HepG2 (cell line): Measurements from ENCODE around the gene EPHX1. TPM values are rescaled to one million over a fixed set of nuclear protein-coding genes. Genes with fewer than 3 reads are reported as not detected.

ENCODE experiments used
- ATF5 ChIP-seq: sonication (generic); formaldehyde crosslinking; IDR thresholded peaks from 2 replicates; pipeline ENCODE4 v1.4.0; 2020; ENCODE audit warnings: mild to moderate bottlenecking, low read depth, missing genetic modification reagents
- ATF6 ChIP-seq: sonication (generic); formaldehyde crosslinking; conservative IDR thresholded peaks from 2 replicates; pipeline ENCODE4 v1.4.0; 2020; ENCODE audit warnings: missing genetic modification reagents
- CEBPB ChIP-seq: IDR thresholded peaks from 2 replicates; pipeline ENCODE4 v1.6.1; 2011; ENCODE audit warnings: low read depth, low read length, improper control_type of control experiment, borderline replicate concordance
- HNRNPUL1 ChIP-seq: fragments of 200-400 bp; formaldehyde crosslinking; IDR thresholded peaks from 2 replicates; pipeline ENCODE4 v1.6.1; 2017; ENCODE audit warnings: low read depth, mild to moderate bottlenecking, low read length, moderate library complexity
- LCORL ChIP-seq, 2 experiments: fragments of 450-650 bp in 1 of 2; sonication (generic) in 1 of 2; formaldehyde crosslinking in 1 of 2; IDR thresholded peaks; 2 replicates each; pipeline versions ENCODE4 v1.5.0 to v1.6.1; 2017 to 2020; ENCODE audit warnings: antibody characterized with exemption in 1 of 2, missing genetic modification reagents in 1 of 2
- MTF2 ChIP-seq: sonication (generic); formaldehyde crosslinking; IDR thresholded peaks from 2 replicates; pipeline ENCODE4 v1.5.0; 2020; ENCODE audit warnings: missing genetic modification reagents, borderline replicate concordance
- NAIF1 ChIP-seq: sonication (generic); formaldehyde crosslinking; IDR thresholded peaks from 2 replicates; pipeline ENCODE4 v1.5.0; 2020; ENCODE audit warnings: mild to moderate bottlenecking, missing genetic modification reagents, borderline replicate concordance
- SAP130 ChIP-seq: IDR thresholded peaks from 2 replicates; pipeline ENCODE4 v1.6.1; 2016; ENCODE audit warnings: low read depth
- ZBTB39 ChIP-seq: sonication (generic); formaldehyde crosslinking; IDR thresholded peaks from 2 replicates; pipeline ENCODE4 v1.5.0; 2020; ENCODE audit warnings: missing genetic modification reagents
- ZBTB46 ChIP-seq: sonication (generic); formaldehyde crosslinking; IDR thresholded peaks from 2 replicates; pipeline ENCODE4 v1.4.0; 2020; ENCODE audit warnings: mild to moderate bottlenecking, missing genetic modification reagents, borderline replicate concordance
- ZNF232 ChIP-seq: sonication (generic); formaldehyde crosslinking; IDR thresholded peaks from 2 replicates; pipeline ENCODE4 v1.4.0; 2020; ENCODE audit warnings: missing genetic modification reagents, borderline replicate concordance
- ZNF430 ChIP-seq: sonication (generic); formaldehyde crosslinking; IDR thresholded peaks from 2 replicates; pipeline ENCODE4 v1.9.0; 2021; ENCODE audit warnings: mild to moderate bottlenecking, missing genetic modification reagents
- ZNF607 ChIP-seq: sonication (generic); formaldehyde crosslinking; IDR thresholded peaks from 2 replicates; pipeline ENCODE4 v1.5.1; 2020; ENCODE audit warnings: missing genetic modification reagents, mild to moderate bottlenecking, borderline replicate concordance
- ZNF766 ChIP-seq: sonication (generic); formaldehyde crosslinking; IDR thresholded peaks from 2 replicates; pipeline ENCODE4 v1.5.0; 2020; ENCODE audit warnings: missing genetic modification reagents, borderline replicate concordance
- ZNF768 ChIP-seq: sonication (generic); formaldehyde crosslinking; IDR thresholded peaks from 2 replicates; pipeline ENCODE4 v1.4.0; 2020; ENCODE audit warnings: missing genetic modification reagents
- polyA plus RNA-seq, 8 experiments: library from polyadenylated mRNA; depleted of rRNA in 3 of 8; stranded (reverse) in 7 of 8; unstranded in 1 of 8; fragments of >200 nt; fragmentation: Illumina TruSeq in 4 of 8; extraction: Trizol in 4 of 8; gene quantifications; 2 replicates each; pipeline versions ENCODE4 v1.2.1 to v1.2.3, GENCODE V29; 2011 to 2016; ENCODE audit warnings: low read depth in 4 of 8, missing spikeins in 1 of 8, mixed read lengths in 1 of 8; ENCODE audit not compliant: insufficient read depth in 1 of 8
- total RNA-seq, 5 experiments: library from RNA; depleted of rRNA; stranded (reverse); fragments of >200 nt; fragmentation: Illumina TruSeq; extraction: Trizol; gene quantifications; 2 replicates each; pipeline ENCODE4 v1.2.3, GENCODE V29; 2016; ENCODE audit warnings: low read depth in 1 of 5
- TF ChIP-seq, protein P1 (sequence below): sonication (generic); formaldehyde crosslinking; IDR thresholded peaks from 2 replicates; pipeline ENCODE4 v1.4.0; 2020; ENCODE audit warnings: missing genetic modification reagents, borderline replicate concordance
- TF ChIP-seq, protein P2 (sequence below): sonication (generic); formaldehyde crosslinking; IDR thresholded peaks from 2 replicates; pipeline ENCODE4 v1.4.0; 2020; ENCODE audit warnings: mild to moderate bottlenecking, missing genetic modification reagents

The EPHX1 gene
- total and polyA plus RNA-seq, 2 of the 13 experiments (the other 11 are each of a cell fraction or from before 2014, with no cell fraction given), result 27.7 to 36.5 TPM

GRCh38 chr1:225811622-225812487 is 1.9 kb downstream of the EPHX1 start (continued):
- TF ChIP-seq LCORL (IDR thresholded peaks at IDR 0.05), result no peak
- TF ChIP-seq LCORL (CRISPR knock-in tag; IDR thresholded peaks at IDR 0.05), result peak; percentile 33; the same call in 1 of the 2 replicates
- no peak for TF ChIP-seq NAIF1
- no peak for TF ChIP-seq ATF6 (CRISPR knock-in tag)
- TF ChIP-seq SAP130, result peak; percentile 37; the same call in 1 of the 2 replicates
- TF ChIP-seq, protein P1, sequence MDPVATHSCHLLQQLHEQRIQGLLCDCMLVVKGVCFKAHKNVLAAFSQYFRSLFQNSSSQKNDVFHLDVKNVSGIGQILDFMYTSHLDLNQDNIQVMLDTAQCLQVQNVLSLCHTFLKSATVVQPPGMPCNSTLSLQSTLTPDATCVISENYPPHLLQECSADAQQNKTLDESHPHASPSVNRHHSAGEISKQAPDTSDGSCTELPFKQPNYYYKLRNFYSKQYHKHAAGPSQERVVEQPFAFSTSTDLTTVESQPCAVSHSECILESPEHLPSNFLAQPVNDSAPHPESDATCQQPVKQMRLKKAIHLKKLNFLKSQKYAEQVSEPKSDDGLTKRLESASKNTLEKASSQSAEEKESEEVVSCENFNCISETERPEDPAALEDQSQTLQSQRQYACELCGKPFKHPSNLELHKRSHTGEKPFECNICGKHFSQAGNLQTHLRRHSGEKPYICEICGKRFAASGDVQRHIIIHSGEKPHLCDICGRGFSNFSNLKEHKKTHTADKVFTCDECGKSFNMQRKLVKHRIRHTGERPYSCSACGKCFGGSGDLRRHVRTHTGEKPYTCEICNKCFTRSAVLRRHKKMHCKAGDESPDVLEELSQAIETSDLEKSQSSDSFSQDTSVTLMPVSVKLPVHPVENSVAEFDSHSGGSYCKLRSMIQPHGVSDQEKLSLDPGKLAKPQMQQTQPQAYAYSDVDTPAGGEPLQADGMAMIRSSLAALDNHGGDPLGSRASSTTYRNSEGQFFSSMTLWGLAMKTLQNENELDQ (CRISPR knock-in tag), result no peak
- TF ChIP-seq ZBTB39 (CRISPR knock-in tag), result no peak
- no peak for TF ChIP-seq ZNF232 (CRISPR knock-in tag)
- no peak for TF ChIP-seq CEBPB
- TF ChIP-seq ATF5 (CRISPR knock-in tag), result no peak
- no peak for TF ChIP-seq ZBTB46 (CRISPR knock-in tag)
- no peak for TF ChIP-seq ZNF766 (CRISPR knock-in tag)
- TF ChIP-seq, protein P2, sequence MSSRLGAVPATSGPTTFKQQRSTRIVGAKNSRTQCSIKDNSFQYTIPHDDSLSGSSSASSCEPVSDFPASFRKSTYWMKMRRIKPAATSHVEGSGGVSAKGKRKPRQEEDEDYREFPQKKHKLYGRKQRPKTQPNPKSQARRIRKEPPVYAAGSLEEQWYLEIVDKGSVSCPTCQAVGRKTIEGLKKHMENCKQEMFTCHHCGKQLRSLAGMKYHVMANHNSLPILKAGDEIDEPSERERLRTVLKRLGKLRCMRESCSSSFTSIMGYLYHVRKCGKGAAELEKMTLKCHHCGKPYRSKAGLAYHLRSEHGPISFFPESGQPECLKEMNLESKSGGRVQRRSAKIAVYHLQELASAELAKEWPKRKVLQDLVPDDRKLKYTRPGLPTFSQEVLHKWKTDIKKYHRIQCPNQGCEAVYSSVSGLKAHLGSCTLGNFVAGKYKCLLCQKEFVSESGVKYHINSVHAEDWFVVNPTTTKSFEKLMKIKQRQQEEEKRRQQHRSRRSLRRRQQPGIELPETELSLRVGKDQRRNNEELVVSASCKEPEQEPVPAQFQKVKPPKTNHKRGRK, result no peak
- TF ChIP-seq ZNF607, result no peak
- TF ChIP-seq MTF2 (CRISPR knock-in tag), result no peak
- TF ChIP-seq ZNF430 (CRISPR knock-in tag), result 0 out of 2 replicates have a peak, but pooled peaks have one; percentile 21
- no peak for TF ChIP-seq ZNF768 (CRISPR knock-in tag)
- no peak for TF ChIP-seq HNRNPUL1
